ENCODE results near the gene ARHGEF33. TPM values are rescaled to one million over a fixed set of nuclear protein-coding genes. Genes with fewer than 3 reads are reported as not detected.

The ARHGEF33 gene
- total and polyA plus RNA-seq, 2 experiments from 2014 or later: 0.10 to 1.8 TPM

DNA sequence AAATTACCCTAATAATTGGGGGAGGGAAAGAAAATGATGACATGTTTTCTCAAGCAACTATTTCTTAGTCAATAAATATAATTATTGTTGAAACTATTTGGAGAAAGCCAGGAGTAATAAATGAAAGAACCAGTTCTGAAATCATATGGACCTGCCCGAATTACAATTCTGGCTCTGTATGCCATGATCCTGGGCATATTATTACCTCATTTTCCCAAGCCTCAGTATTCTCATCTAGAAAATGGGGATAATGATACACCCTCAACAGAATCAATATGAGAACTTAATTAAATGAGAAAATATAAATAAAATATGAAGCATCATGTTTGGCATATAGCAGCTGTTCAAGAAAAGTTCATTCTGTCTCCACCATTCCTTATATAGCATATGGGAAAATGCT is 22.9 kb downstream of the ARHGEF33 start:
- H3K4me3 Mint-ChIP-seq: no peak overlapping the region
- TF ChIP-seq STAT1 (IDR thresholded peaks at IDR 0.05; ENCODE audit: unreplicated experiment) (no peak), NANOG (IDR thresholded peaks at IDR 0.05; ENCODE audit: borderline replicate concordance) (no peak)
- TF ChIP-seq, protein P1, sequence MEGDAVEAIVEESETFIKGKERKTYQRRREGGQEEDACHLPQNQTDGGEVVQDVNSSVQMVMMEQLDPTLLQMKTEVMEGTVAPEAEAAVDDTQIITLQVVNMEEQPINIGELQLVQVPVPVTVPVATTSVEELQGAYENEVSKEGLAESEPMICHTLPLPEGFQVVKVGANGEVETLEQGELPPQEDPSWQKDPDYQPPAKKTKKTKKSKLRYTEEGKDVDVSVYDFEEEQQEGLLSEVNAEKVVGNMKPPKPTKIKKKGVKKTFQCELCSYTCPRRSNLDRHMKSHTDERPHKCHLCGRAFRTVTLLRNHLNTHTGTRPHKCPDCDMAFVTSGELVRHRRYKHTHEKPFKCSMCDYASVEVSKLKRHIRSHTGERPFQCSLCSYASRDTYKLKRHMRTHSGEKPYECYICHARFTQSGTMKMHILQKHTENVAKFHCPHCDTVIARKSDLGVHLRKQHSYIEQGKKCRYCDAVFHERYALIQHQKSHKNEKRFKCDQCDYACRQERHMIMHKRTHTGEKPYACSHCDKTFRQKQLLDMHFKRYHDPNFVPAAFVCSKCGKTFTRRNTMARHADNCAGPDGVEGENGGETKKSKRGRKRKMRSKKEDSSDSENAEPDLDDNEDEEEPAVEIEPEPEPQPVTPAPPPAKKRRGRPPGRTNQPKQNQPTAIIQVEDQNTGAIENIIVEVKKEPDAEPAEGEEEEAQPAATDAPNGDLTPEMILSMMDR (conservative IDR thresholded peaks at IDR 0.05; ENCODE audit: low read depth in 2 of 2): no peak
- TF ChIP-seq, protein P2, sequence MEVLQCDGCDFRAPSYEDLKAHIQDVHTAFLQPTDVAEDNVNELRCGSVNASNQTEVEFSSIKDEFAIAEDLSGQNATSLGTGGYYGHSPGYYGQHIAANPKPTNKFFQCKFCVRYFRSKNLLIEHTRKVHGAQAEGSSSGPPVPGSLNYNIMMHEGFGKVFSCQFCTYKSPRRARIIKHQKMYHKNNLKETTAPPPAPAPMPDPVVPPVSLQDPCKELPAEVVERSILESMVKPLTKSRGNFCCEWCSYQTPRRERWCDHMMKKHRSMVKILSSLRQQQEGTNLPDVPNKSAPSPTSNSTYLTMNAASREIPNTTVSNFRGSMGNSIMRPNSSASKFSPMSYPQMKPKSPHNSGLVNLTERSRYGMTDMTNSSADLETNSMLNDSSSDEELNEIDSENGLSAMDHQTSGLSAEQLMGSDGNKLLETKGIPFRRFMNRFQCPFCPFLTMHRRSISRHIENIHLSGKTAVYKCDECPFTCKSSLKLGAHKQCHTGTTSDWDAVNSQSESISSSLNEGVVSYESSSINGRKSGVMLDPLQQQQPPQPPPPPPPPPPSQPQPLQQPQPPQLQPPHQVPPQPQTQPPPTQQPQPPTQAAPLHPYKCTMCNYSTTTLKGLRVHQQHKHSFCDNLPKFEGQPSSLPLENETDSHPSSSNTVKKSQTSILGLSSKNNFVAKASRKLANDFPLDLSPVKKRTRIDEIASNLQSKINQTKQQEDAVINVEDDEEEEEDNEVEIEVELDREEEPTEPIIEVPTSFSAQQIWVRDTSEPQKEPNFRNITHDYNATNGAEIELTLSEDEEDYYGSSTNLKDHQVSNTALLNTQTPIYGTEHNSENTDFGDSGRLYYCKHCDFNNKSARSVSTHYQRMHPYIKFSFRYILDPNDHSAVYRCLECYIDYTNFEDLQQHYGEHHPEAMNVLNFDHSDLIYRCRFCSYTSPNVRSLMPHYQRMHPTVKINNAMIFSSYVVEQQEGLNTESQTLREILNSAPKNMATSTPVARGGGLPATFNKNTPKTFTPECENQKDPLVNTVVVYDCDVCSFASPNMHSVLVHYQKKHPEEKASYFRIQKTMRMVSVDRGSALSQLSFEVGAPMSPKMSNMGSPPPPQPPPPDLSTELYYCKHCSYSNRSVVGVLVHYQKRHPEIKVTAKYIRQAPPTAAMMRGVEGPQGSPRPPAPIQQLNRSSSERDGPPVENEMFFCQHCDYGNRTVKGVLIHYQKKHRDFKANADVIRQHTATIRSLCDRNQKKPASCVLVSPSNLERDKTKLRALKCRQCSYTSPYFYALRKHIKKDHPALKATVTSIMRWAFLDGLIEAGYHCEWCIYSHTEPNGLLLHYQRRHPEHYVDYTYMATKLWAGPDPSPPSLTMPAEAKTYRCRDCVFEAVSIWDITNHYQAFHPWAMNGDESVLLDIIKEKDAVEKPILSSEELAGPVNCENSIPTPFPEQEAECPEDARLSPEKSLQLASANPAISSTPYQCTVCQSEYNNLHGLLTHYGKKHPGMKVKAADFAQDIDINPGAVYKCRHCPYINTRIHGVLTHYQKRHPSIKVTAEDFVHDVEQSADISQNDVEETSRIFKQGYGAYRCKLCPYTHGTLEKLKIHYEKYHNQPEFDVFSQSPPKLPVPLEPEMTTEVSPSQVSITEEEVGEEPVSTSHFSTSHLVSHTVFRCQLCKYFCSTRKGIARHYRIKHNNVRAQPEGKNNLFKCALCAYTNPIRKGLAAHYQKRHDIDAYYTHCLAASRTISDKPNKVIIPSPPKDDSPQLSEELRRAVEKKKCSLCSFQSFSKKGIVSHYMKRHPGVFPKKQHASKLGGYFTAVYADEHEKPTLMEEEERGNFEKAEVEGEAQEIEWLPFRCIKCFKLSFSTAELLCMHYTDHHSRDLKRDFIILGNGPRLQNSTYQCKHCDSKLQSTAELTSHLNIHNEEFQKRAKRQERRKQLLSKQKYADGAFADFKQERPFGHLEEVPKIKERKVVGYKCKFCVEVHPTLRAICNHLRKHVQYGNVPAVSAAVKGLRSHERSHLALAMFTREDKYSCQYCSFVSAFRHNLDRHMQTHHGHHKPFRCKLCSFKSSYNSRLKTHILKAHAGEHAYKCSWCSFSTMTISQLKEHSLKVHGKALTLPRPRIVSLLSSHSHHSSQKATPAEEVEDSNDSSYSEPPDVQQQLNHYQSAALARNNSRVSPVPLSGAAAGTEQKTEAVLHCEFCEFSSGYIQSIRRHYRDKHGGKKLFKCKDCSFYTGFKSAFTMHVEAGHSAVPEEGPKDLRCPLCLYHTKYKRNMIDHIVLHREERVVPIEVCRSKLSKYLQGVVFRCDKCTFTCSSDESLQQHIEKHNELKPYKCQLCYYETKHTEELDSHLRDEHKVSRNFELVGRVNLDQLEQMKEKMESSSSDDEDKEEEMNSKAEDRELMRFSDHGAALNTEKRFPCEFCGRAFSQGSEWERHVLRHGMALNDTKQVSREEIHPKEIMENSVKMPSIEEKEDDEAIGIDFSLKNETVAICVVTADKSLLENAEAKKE (CRISPR knock-in tag; IDR thresholded peaks at IDR 0.05): no peak
- Histone ChIP-seq H3K27ac (ENCODE audit: low read depth) (no peak overlapping the region), H3K79me2 (replicated peaks; ENCODE audit: insufficient read depth) (no peaks in the 10 kb centered on the region), H3K4me1 (ENCODE audit: insufficient read depth) (no peaks in the 10 kb centered on the region), H3K4me2 (no peak overlapping the region), H3K36me3 (ENCODE audit: insufficient read depth) (no peaks in the 10 kb centered on the region), H3K27me3 (ENCODE audit: insufficient read depth) (no peaks in the 10 kb centered on the region), H3K4me3 (no peak overlapping the region), H2AFZ (no peak overlapping the region), H4K20me1 (replicated peaks; ENCODE audit: insufficient read depth) (no peaks in the 10 kb centered on the region), H3K9me2 (ENCODE audit: insufficient read depth) (no peaks in the 10 kb centered on the region), H3F3A (replicated peaks; ENCODE audit: low read depth) (no peaks in the 10 kb centered on the region)
- peaks cover 4% of the 10 kb centered on the region for H3K27me3 Mint-ChIP-seq (ENCODE audit: insufficient read depth, low read depth, poor library complexity)
- H3K4me1 Mint-ChIP-seq: no peaks in the 10 kb centered on the region
- no peaks in the 10 kb centered on the region for H3K36me3 Mint-ChIP-seq (ENCODE audit: low read depth)
- DNase-seq (ENCODE audit: low spot score) (no peak), ATAC-seq (no peak)
- H3K27ac Mint-ChIP-seq: no peak overlapping the region
- no peaks in the 10 kb centered on the region for H3K9me3 Mint-ChIP-seq

DNA sequence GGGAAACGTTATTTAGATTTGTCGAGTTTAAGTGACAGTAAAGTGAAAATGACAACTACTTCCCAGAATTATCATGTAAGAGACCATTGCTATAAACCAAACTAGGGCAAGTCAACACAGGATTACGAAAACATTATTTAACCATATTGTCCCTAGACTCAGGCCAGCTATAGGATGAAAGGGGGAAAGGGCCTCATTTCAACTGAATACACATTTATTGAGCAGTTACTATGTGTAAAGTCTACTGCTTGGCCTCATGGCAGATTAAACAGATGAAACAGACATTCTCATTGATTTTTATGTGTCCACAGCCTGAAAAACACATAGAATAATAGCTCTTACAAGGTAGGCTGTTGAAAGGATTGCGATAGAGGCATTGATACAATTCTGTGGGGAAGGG is 32.7 kb downstream of the ARHGEF33 start:
- H3K4me3 Mint-ChIP-seq: no peak overlapping the region
- no peaks in the 10 kb centered on the region for H3K36me3 ChIP-seq (ENCODE audit: insufficient read depth)
- no peak overlapping the region for H3K4me3 ChIP-seq
- no peak overlapping the region for H3K27ac Mint-ChIP-seq
- peaks cover 4% of the 10 kb centered on the region for H3K27me3 Mint-ChIP-seq (ENCODE audit: insufficient read depth, low read depth, poor library complexity)
- no peak overlapping the region for H3K4me2 ChIP-seq
- no peaks in the 10 kb centered on the region for H3K4me1 ChIP-seq (ENCODE audit: insufficient read depth)
- no peak for DNase-seq (ENCODE audit: low spot score)
- no peaks in the 10 kb centered on the region for H3F3A ChIP-seq (replicated peaks; ENCODE audit: low read depth)
- H3K79me2 ChIP-seq (replicated peaks; ENCODE audit: insufficient read depth): no peaks in the 10 kb centered on the region
- no peaks in the 10 kb centered on the region for H3K36me3 Mint-ChIP-seq (ENCODE audit: low read depth)
- no peaks in the 10 kb centered on the region for H3K27me3 ChIP-seq (ENCODE audit: insufficient read depth)
- H2AFZ ChIP-seq: 0 out of 2 replicates have a peak overlapping the region, but pooled peaks have one; percentile 79
- no peaks in the 10 kb centered on the region for H3K9me3 Mint-ChIP-seq
- H3K9me2 ChIP-seq (ENCODE audit: insufficient read depth): no peaks in the 10 kb centered on the region
- ATAC-seq: no peak
- 0 out of 2 replicates have a peak overlapping the region, but pooled peaks have one; percentile 39 for H3K27ac ChIP-seq (ENCODE audit: low read depth)
- no peaks in the 10 kb centered on the region for H4K20me1 ChIP-seq (replicated peaks; ENCODE audit: insufficient read depth)
- H3K4me1 Mint-ChIP-seq: peaks cover 5% of the 10 kb centered on the region; the same call in 1 of the 3 replicates
- TF ChIP-seq NANOG (IDR thresholded peaks at IDR 0.05; ENCODE audit: borderline replicate concordance) (no peak), ZNF331 (CRISPR knock-in tag; IDR thresholded peaks at IDR 0.05; ENCODE audit: low read depth) (no peak)
- TF ChIP-seq, protein P3, sequence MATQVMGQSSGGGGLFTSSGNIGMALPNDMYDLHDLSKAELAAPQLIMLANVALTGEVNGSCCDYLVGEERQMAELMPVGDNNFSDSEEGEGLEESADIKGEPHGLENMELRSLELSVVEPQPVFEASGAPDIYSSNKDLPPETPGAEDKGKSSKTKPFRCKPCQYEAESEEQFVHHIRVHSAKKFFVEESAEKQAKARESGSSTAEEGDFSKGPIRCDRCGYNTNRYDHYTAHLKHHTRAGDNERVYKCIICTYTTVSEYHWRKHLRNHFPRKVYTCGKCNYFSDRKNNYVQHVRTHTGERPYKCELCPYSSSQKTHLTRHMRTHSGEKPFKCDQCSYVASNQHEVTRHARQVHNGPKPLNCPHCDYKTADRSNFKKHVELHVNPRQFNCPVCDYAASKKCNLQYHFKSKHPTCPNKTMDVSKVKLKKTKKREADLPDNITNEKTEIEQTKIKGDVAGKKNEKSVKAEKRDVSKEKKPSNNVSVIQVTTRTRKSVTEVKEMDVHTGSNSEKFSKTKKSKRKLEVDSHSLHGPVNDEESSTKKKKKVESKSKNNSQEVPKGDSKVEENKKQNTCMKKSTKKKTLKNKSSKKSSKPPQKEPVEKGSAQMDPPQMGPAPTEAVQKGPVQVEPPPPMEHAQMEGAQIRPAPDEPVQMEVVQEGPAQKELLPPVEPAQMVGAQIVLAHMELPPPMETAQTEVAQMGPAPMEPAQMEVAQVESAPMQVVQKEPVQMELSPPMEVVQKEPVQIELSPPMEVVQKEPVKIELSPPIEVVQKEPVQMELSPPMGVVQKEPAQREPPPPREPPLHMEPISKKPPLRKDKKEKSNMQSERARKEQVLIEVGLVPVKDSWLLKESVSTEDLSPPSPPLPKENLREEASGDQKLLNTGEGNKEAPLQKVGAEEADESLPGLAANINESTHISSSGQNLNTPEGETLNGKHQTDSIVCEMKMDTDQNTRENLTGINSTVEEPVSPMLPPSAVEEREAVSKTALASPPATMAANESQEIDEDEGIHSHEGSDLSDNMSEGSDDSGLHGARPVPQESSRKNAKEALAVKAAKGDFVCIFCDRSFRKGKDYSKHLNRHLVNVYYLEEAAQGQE (IDR thresholded peaks at IDR 0.05; ENCODE audit: unreplicated experiment): no peak

Data from GM23338 (cell line).